Spleen (tissue), 11 donors: Measurements from ENCODE around the gene BTBD18. TPM values are rescaled to one million over a fixed set of nuclear protein-coding genes. Genes with fewer than 3 reads are reported as not detected.
"Not testable (repeated sequence)": the region's sequence is repeated elsewhere in the genome, so short reads cannot be mapped to it uniquely, and the experiment has no call there.

ENCODE experiments used
- DNase-seq: peaks from one replicate; pipeline ENCODE4 v3.0.0-alpha.2; 2020
- H3K27ac ChIP-seq, 8 donors: fragments of 200-600 bp; sonication (generic) in 7 of 8; 1 replicate in 4 of 8; 2 replicates in 4 of 8; pipeline versions ENCODE4 v1.5.0 to v1.8.0; 2016 to 2021; ENCODE audit warnings: inconsistent platforms in 4 of 8, mild to moderate bottlenecking in 4 of 8, moderate library complexity in 1 of 8
- H3K27me3 ChIP-seq, 7 donors: fragments of 200-600 bp; sonication (generic) in 6 of 7; replicated peaks in 1 of 7; 1 replicate in 4 of 7; 2 replicates in 3 of 7; pipeline versions ENCODE4 v1.5.0 to v1.8.0; 2016 to 2021; ENCODE audit warnings: inconsistent platforms in 3 of 7, mild to moderate bottlenecking in 1 of 7
- H3K36me3 ChIP-seq, 6 donors: fragments of 200-600 bp; sonication (generic) in 5 of 6; 1 replicate in 4 of 6; 2 replicates in 2 of 6; pipeline versions ENCODE4 v1.5.0 to v1.8.0; 2016 to 2021; ENCODE audit warnings: inconsistent platforms in 2 of 6
- H3K4me1 ChIP-seq, 6 donors: fragments of 200-600 bp; sonication (generic) in 5 of 6; 1 replicate in 3 of 6; 2 replicates in 3 of 6; pipeline versions ENCODE4 v1.5.0 to v1.8.0; 2016 to 2021; ENCODE audit warnings: inconsistent platforms in 3 of 6
- H3K4me3 ChIP-seq, 8 donors: fragments of 200-600 bp; sonication (generic) in 7 of 8; 1 replicate in 4 of 8; 2 replicates in 4 of 8; pipeline versions ENCODE4 v1.5.0 to v1.8.0; 2016 to 2021; ENCODE audit warnings: inconsistent platforms in 4 of 8, mild to moderate bottlenecking in 4 of 8, moderate library complexity in 2 of 8
- H3K9me3 ChIP-seq, 8 donors: fragments of 200-600 bp; sonication (generic) in 7 of 8; 1 replicate in 4 of 8; 2 replicates in 4 of 8; pipeline versions ENCODE4 v1.5.0 to v1.8.0; 2016 to 2021; ENCODE audit warnings: inconsistent platforms in 4 of 8
- CTCF ChIP-seq, 11 experiments: fragments of 200-600 bp in 7 of 11; fragments of 450-650 bp in 4 of 11; sonication (generic) in 4 of 11; IDR thresholded peaks in 8 of 11; conservative IDR thresholded peaks in 3 of 11; 1 replicate in 7 of 11; 2 replicates in 4 of 11; pipeline versions ENCODE4 v1.4.0 to v1.8.0; 2016 to 2021; ENCODE audit warnings: antibody characterized with exemption in 11 of 11, inconsistent platforms in 4 of 11, mild to moderate bottlenecking in 1 of 11
- POLR2A ChIP-seq, 3 donors: fragments of 450-650 bp; IDR thresholded peaks; one replicate each; pipeline ENCODE4 v1.5.1; 2017; ENCODE audit warnings: antibody characterized with exemption in 3 of 3, mild to moderate bottlenecking in 1 of 3
- POLR2AphosphoS5 ChIP-seq, 3 donors: sonication (generic); formaldehyde crosslinking; IDR thresholded peaks; one replicate each; pipeline ENCODE4 v1.5.1; 2017; ENCODE audit warnings: antibody characterized with exemption in 3 of 3
- WGBS, 5 donors: extraction: QIAGEN DNeasy Blood & Tissue Kit in 3 of 5; methylation state at CpG; one replicate each; pipeline versions ENCODE4 v1.1.5 to v1.1.7; 2013 to 2018; 5-methylcytosine and 5-hydroxymethylcytosine counted together
- intact Hi-C: fragments of 100-400 bp; cut with DNase I; formaldehyde crosslinking; loops from one replicate; pipeline ENCODE4 v1.15.0; 2023; ENCODE audit warnings: low total_unique reads
- polyA plus RNA-seq, 3 donors: library from polyadenylated mRNA; stranded (reverse); fragments of 200-250 nt; gene quantifications; one replicate each; pipeline ENCODE4 v1.2.1, GENCODE V29; 2013
- total RNA-seq, 7 donors: library from RNA; depleted of rRNA in 3 of 7; stranded (reverse); fragments of >200 nt in 3 of 7; fragmentation: NEBNext Ultra II Directional in 4 of 7; extraction: Animal tissue kit (Norgen Biotek cat#: 25700) in 4 of 7; gene quantifications; one replicate each; pipeline versions ENCODE4 v1.1.0 to v1.2.1, GENCODE V29; 2016 to 2021
- donor health status: healthy with polysubstance abuse.
- donor health status: DM: no; HTN: no; CAD: no; lungs with moderate emphysema.
- donor health status: DM: no; HTN: no; CAD: no.
- donor health status: Bipolar disorder and iron deficiency.
- donor health status: healthy.
- donor health status: DM: no; HTN: no; CAD: no.
- donor health status: DM: yes; HTN: yes; CAD: no.

The BTBD18 gene
- total and polyA plus RNA-seq, 10 donors, result not detected

- WGBS, 5 donors, result 94 to 100% (median 100%) methylated on average over 1 of the region's 1 CpG
- no peak overlapping the region for H3K27ac ChIP-seq
Measured at GRCh38 chr11:57732661-57733060, 19.0 kb downstream of the BTBD18 start.

GRCh38 chr11:57729479-57729878 is 22.1 kb downstream of the BTBD18 start:
- Histone ChIP-seq H3K27ac (no peak overlapping the region), H3K4me1 (peaks cover 0 to 15% (median 2%) of the 10 kb centered on the region in 6 donors), H3K9me3 (no peaks in the 10 kb centered on the region), H3K4me3 (no peak overlapping the region), H3K27me3 (no peaks in the 10 kb centered on the region), H3K36me3 (peaks cover 0 to 32% (median 0%) of the 10 kb centered on the region in 6 donors)
- 88 to 96% (median 90%) methylated on average over 7 of the region's 7 CpGs for WGBS, 5 donors
- DNase-seq, result no peak
- TF ChIP-seq CTCF (IDR thresholded peaks at IDR 0.05 in 8 of 11, conservative IDR thresholded peaks at IDR 0.05 in 3 of 11), result no peak
- no peak for TF ChIP-seq POLR2AphosphoS5 (IDR thresholded peaks at IDR 0.05)
- TF ChIP-seq POLR2A (IDR thresholded peaks at IDR 0.05), result no peak
- intact Hi-C loops, result no loop called here

More at GRCh38 chr11:57732661-57733060, 19.0 kb downstream of the BTBD18 start:
- Histone ChIP-seq H3K27me3 (no peaks in the 10 kb centered on the region), H3K9me3 (no peaks in the 10 kb centered on the region), H3K4me3 (no peak overlapping the region), H3K4me1 (peaks cover 0 to 15% (median 2%) of the 10 kb centered on the region in 6 donors), H3K36me3 (peaks cover 0 to 46% (median 6%) of the 10 kb centered on the region in 6 donors)
- intact Hi-C loops, result no loop called here
- TF ChIP-seq POLR2A (IDR thresholded peaks at IDR 0.05) (no peak), CTCF (IDR thresholded peaks at IDR 0.05 in 8 of 11, conservative IDR thresholded peaks at IDR 0.05 in 3 of 11) (no peak), POLR2AphosphoS5 (IDR thresholded peaks at IDR 0.05) (no peak)
- no peak for DNase-seq

GRCh38 chr11:57728829-57729228 is 22.8 kb downstream of the BTBD18 start:
- Histone ChIP-seq H3K4me3 (no peak overlapping the region), H3K27me3 (no peaks in the 10 kb centered on the region), H3K9me3 (no peaks in the 10 kb centered on the region), H3K4me1 (peaks cover 0 to 15% (median 2%) of the 10 kb centered on the region in 6 donors), H3K27ac (no peak overlapping the region), H3K36me3 (peaks cover 0 to 28% (median 0%) of the 10 kb centered on the region in 6 donors)
- 69 to 82% (median 75%) methylated on average over 7 of the region's 7 CpGs for WGBS, 5 donors
- intact Hi-C loops, result no loop called here
- no peak for TF ChIP-seq POLR2AphosphoS5 (IDR thresholded peaks at IDR 0.05)
- no peak for DNase-seq

- Histone ChIP-seq H3K4me1 (peaks cover 0 to 16% (median 2%) of the 10 kb centered on the region in 6 donors), H3K36me3 (peaks cover 0 to 36% (median 7%) of the 10 kb centered on the region in 6 donors), H3K27me3 (no peaks in the 10 kb centered on the region), H3K4me3 (no peak overlapping the region), H3K27ac (no peak overlapping the region), H3K9me3 (no peaks in the 10 kb centered on the region)
- WGBS, 5 donors, result 78 to 94% (median 84%) methylated on average over 2 of the region's 2 CpGs
- TF ChIP-seq POLR2A (IDR thresholded peaks at IDR 0.05), result no peak
- TF ChIP-seq CTCF (IDR thresholded peaks at IDR 0.05 in 8 of 11, conservative IDR thresholded peaks at IDR 0.05 in 3 of 11), result no peak
- TF ChIP-seq POLR2AphosphoS5 (IDR thresholded peaks at IDR 0.05), result no peak
- no peak for DNase-seq
- intact Hi-C loops, result no loop called here
Measured at GRCh38 chr11:57727185-57727584, 24.4 kb downstream of the BTBD18 start.

GRCh38 chr11:57716726-57717125 is 34.9 kb downstream of the BTBD18 start:
- H3K4me3 ChIP-seq, H3K9me3 ChIP-seq, H3K27ac ChIP-seq, H3K27me3 ChIP-seq, DNase-seq, intact Hi-C loops: not testable (repeated sequence)
- Histone ChIP-seq H3K4me1 (peaks cover 18 to 36% (median 25%) of the 10 kb centered on the region in 6 donors), H3K36me3 (peaks cover 0 to 48% (median 9%) of the 10 kb centered on the region in 6 donors)
- WGBS, 5 donors, result 95 to 100% (median 97%) methylated on average over 3 to 25 of the region's 34 CpGs; no CpG with 5 or more reads in 1 of the 5 donors
